NCI-H187 treated with DMSO at 0.1 percent for 48 hours (cell line): ENCODE results near the gene RGCC.

ENCODE experiments used
- DNase-seq: peaks from one replicate; lab custom pipeline; 2025; lab: John Stamatoyannopoulos, UW

The RGCC gene

GRCh38 chr13:41515491-41516139 lies 58.3 kb downstream of the RGCC start:
- DNase-seq, result no peak

GRCh38 chr13:41516166-41516565 lies 58.8 kb downstream of the RGCC start:
- DNase-seq, result no peak

GRCh38 chr13:41516760-41517159 lies 59.4 kb downstream of the RGCC start:
- DNase-seq, result no peak

GRCh38 chr13:41520016-41520659 lies 62.8 kb downstream of the RGCC start:
- DNase-seq, result no peak
